H9 (cell line): ENCODE results near the gene CENPB. TPM values are rescaled to one million over a fixed set of nuclear protein-coding genes. Genes with fewer than 3 reads are reported as not detected.
A peak's percentile ranks its signal among the peaks of the same experiment; 100 is the strongest.

Experiments
- DNase-seq: peaks from one replicate; pipeline ENCODE4 v3.0.0-alpha.2; 2017
- H2AFZ ChIP-seq: one replicate; pipeline ENCODE4 v1.6.1; 2013; ENCODE audit warnings: mild to moderate bottlenecking, low read length, control low read depth, moderate library complexity
- H2AK5ac ChIP-seq: 2 replicates; pipeline ENCODE4 v1.6.1; 2013; ENCODE audit warnings: low read length, control low read depth, mixed read lengths; ENCODE audit not compliant: insufficient read length
- H2BK120ac ChIP-seq: one replicate; pipeline ENCODE4 v1.6.1; 2013; ENCODE audit warnings: low read depth, mild to moderate bottlenecking, low read length, control low read depth, inconsistent platforms; ENCODE audit not compliant: poor library complexity, severe bottlenecking
- H2BK12ac ChIP-seq: 2 replicates; pipeline ENCODE4 v1.6.1; 2013; ENCODE audit warnings: low read length, control low read depth, mixed read lengths, low read depth; ENCODE audit not compliant: insufficient read length
- H2BK15ac ChIP-seq: 2 replicates; pipeline ENCODE4 v1.6.1; 2013; ENCODE audit warnings: low read depth, low read length, control low read depth
- H2BK20ac ChIP-seq: one replicate; pipeline ENCODE4 v1.6.1; 2013; ENCODE audit warnings: low read depth, mild to moderate bottlenecking, low read length, control low read depth, inconsistent platforms; ENCODE audit not compliant: poor library complexity, severe bottlenecking
- H2BK5ac ChIP-seq: 2 replicates; pipeline ENCODE4 v1.6.1; 2013; ENCODE audit warnings: low read length, control low read depth, mixed read lengths; ENCODE audit not compliant: insufficient read length
- H3K14ac ChIP-seq: 2 replicates; pipeline ENCODE4 v1.6.1; 2013; ENCODE audit warnings: low read length, control low read depth; ENCODE audit not compliant: insufficient read depth
- H3K18ac ChIP-seq: 2 replicates; pipeline ENCODE4 v1.6.1; 2013; ENCODE audit warnings: low read depth, mild to moderate bottlenecking, mixed read lengths, low read length, control low read depth; ENCODE audit not compliant: insufficient read length
- H3K23ac ChIP-seq: 2 replicates; pipeline ENCODE4 v1.6.1; 2013; ENCODE audit warnings: low read length, control low read depth, mixed read lengths, low read depth; ENCODE audit not compliant: insufficient read length
- H3K23me2 ChIP-seq: 2 replicates; pipeline ENCODE4 v1.6.1; 2013; ENCODE audit warnings: low read depth, mild to moderate bottlenecking, mixed read lengths, low read length, control low read depth; ENCODE audit not compliant: insufficient read length, poor library complexity, severe bottlenecking
- H3K27ac ChIP-seq: 2 replicates; pipeline ENCODE4 v1.5.1; 2013; ENCODE audit warnings: low read length, control low read depth, mixed read lengths, low read depth; ENCODE audit not compliant: insufficient read length
- H3K27me3 ChIP-seq: 2 replicates; pipeline ENCODE4 v1.6.1; 2013; ENCODE audit warnings: low read length, control low read depth, inconsistent platforms; ENCODE audit not compliant: insufficient read depth
- H3K4ac ChIP-seq: 2 replicates; pipeline ENCODE4 v1.6.1; 2013; ENCODE audit warnings: low read depth, mild to moderate bottlenecking, control low read depth, inconsistent platforms, low read length, moderate library complexity
- H3K4me1 ChIP-seq: 2 replicates; pipeline ENCODE4 v1.6.1; 2013; ENCODE audit warnings: low read length, control low read depth, inconsistent platforms; ENCODE audit not compliant: insufficient read depth
- H3K4me2 ChIP-seq: 2 replicates; pipeline ENCODE4 v1.6.1; 2013; ENCODE audit warnings: low read length, control low read depth, mixed read lengths; ENCODE audit not compliant: insufficient read length, insufficient read depth
- H3K56ac ChIP-seq: 2 replicates; pipeline ENCODE4 v1.6.1; 2013; ENCODE audit warnings: low read depth, mild to moderate bottlenecking, mixed read lengths, low read length, control low read depth; ENCODE audit not compliant: insufficient read length
- H3K79me1 ChIP-seq: 2 replicates; pipeline ENCODE4 v1.6.1; 2013; ENCODE audit warnings: low read depth, mild to moderate bottlenecking, moderate library complexity, low read length, control low read depth, inconsistent platforms; ENCODE audit not compliant: insufficient read depth, poor library complexity, severe bottlenecking
- H3K79me2 ChIP-seq: 2 replicates; pipeline ENCODE4 v1.6.1; 2013; ENCODE audit warnings: low read length, control low read depth, inconsistent platforms; ENCODE audit not compliant: insufficient read depth
- H3K9ac ChIP-seq: 2 replicates; pipeline ENCODE4 v1.6.1; 2013; ENCODE audit warnings: low read length, control low read depth, mixed read lengths; ENCODE audit not compliant: insufficient read length; ENCODE audit errors: extremely low read depth
- H3K9me3 ChIP-seq: one replicate; pipeline ENCODE4 v1.6.1; 2013; ENCODE audit warnings: low read depth, low read length, inconsistent platforms; ENCODE audit not compliant: control insufficient read depth
- H3T11ph ChIP-seq: one replicate; pipeline ENCODE4 v1.6.1; 2013; ENCODE audit warnings: mild to moderate bottlenecking, low read length, control low read depth, inconsistent platforms
- H4K20me1 ChIP-seq: one replicate; pipeline ENCODE4 v1.6.1; 2013; ENCODE audit not compliant: control insufficient read depth, insufficient read length, insufficient read depth
- H4K5ac ChIP-seq: 2 replicates; pipeline ENCODE4 v1.6.1; 2013; ENCODE audit warnings: low read depth, mild to moderate bottlenecking, mixed read lengths, low read length, control low read depth; ENCODE audit not compliant: insufficient read length
- H4K8ac ChIP-seq: replicated peaks from 2 replicates; pipeline ENCODE4 v1.6.1; 2013; ENCODE audit warnings: low read length, control low read depth, mixed read lengths, low read depth; ENCODE audit not compliant: insufficient read length
- H4K91ac ChIP-seq: 2 replicates; pipeline ENCODE4 v1.6.1; 2013; ENCODE audit warnings: low read depth, mild to moderate bottlenecking, moderate library complexity, mixed read lengths, low read length, control low read depth; ENCODE audit not compliant: insufficient read length
- H3K27ac Mint-ChIP-seq, 3 experiments: 2 replicates in 2 of 3; 3 replicates in 1 of 3; pipeline ENCODE4 v1.8.0; 2020 to 2021; ENCODE audit warnings: mixed read lengths in 3 of 3, mild to moderate bottlenecking in 1 of 3, moderate library complexity in 1 of 3
- H3K27me3 Mint-ChIP-seq: 2 replicates; pipeline ENCODE4 v1.8.0; 2021; ENCODE audit warnings: low read depth, mild to moderate bottlenecking, moderate library complexity, mixed read lengths
- H3K36me3 Mint-ChIP-seq, 3 experiments: 2 replicates in 2 of 3; 3 replicates in 1 of 3; pipeline ENCODE4 v1.8.0; 2020 to 2021; ENCODE audit warnings: low read depth in 3 of 3, mixed read lengths in 3 of 3; ENCODE audit not compliant: insufficient read depth in 1 of 3
- H3K4me1 Mint-ChIP-seq, 2 experiments: 2 replicates each; pipeline ENCODE4 v1.8.0; 2020; ENCODE audit warnings: mixed read lengths in 2 of 2
- H3K4me3 Mint-ChIP-seq, 2 experiments: 2 replicates in 1 of 2; 3 replicates in 1 of 2; pipeline ENCODE4 v1.8.0; 2020 to 2021; ENCODE audit warnings: mild to moderate bottlenecking in 2 of 2, mixed read lengths in 2 of 2, moderate library complexity in 1 of 2
- H3K9me3 Mint-ChIP-seq, 2 experiments: 2 replicates in 1 of 2; 3 replicates in 1 of 2; pipeline ENCODE4 v1.8.0; 2020; ENCODE audit warnings: mild to moderate bottlenecking in 2 of 2, mixed read lengths in 2 of 2, moderate library complexity in 1 of 2
- WGBS: extraction: QIAGEN DNeasy Blood & Tissue Kit; methylation state at CpG from one replicate; pipeline ENCODE4 v1.1.7; 2013; ENCODE audit warnings: missing lambda C conversion rate, low lambda C conversion rate, mixed read lengths; ENCODE audit not compliant: insufficient read length; ENCODE audit errors: extremely low coverage; 5-methylcytosine and 5-hydroxymethylcytosine counted together
- total RNA-seq: library from RNA; stranded (reverse); gene quantifications from 2 replicates; pipeline ENCODE4 v1.2.1, GENCODE V29; 2021
- TF ChIP-seq, protein P1 (sequence below): fragments of 200-600 bp; sonication (generic); conservative IDR thresholded peaks from 3 replicates; pipeline ENCODE4 v1.8.0; 2021; ENCODE audit warnings: antibody characterized with exemption, mild to moderate bottlenecking

Gene CENPB
- total RNA-seq, 1 experiment from 2014 or later: 63.1 TPM

DNA sequence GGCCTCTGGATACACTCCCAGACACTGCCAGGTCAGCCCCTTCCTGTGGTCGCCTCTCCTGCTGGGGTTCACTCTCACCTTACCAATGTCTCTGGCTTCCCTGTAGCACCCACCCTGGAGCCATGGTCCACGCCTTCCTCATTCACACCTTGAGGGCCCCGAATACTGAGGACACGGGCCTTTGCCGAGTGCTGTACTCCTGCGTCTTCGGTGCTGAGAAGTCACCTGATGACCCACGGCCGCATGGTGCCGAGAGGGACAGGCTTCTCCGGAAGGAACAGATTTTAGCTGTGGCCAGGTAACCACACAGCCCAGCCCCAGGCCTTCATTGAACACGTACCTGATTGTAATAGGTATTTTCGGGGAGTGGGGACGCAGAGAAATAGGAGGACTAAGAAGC, 35.5 kb upstream of the CENPB start:
- no peaks in the 10 kb centered on the region for H4K20me1 ChIP-seq

More for the DNA sequence above, 35.5 kb upstream of the CENPB start:
- H4K91ac ChIP-seq: no peak overlapping the region
- no peak overlapping the region for H3K23ac ChIP-seq
- no peak overlapping the region for H4K5ac ChIP-seq
- H3K9me3 Mint-ChIP-seq: no peaks in the 10 kb centered on the region; a peak in 1 of 5 replicates
- H2BK15ac ChIP-seq: 0 out of 2 replicates have a peak overlapping the region, but pooled peaks have one; percentile 19
- H2BK20ac ChIP-seq: no peak overlapping the region
- H3K56ac ChIP-seq: no peak overlapping the region
- no CpG with 5 or more reads among the region's 14 CpGs for WGBS
- DNase-seq: no peak
- H3K4me3 Mint-ChIP-seq: peak overlapping the region; percentile 82 to 85; a peak in 4 of 5 replicates
- H3K9me3 ChIP-seq: no peaks in the 10 kb centered on the region
- H2AK5ac ChIP-seq: no peak overlapping the region
- H3T11ph ChIP-seq: no peak overlapping the region
- no peak overlapping the region for H3K4me2 ChIP-seq
- H3K27ac Mint-ChIP-seq: peak overlapping the region in 1 of 3 experiments; percentile 94; a peak in 1 of 7 replicates
- no peak overlapping the region for H2BK120ac ChIP-seq
- H3K9ac ChIP-seq: no peak overlapping the region
- H3K27me3 Mint-ChIP-seq: no peaks in the 10 kb centered on the region
- H3K18ac ChIP-seq: no peak overlapping the region
- no peaks in the 10 kb centered on the region for H3K23me2 ChIP-seq
- H2BK12ac ChIP-seq: no peak overlapping the region
- H2AFZ ChIP-seq: no peak overlapping the region
- no peaks in the 10 kb centered on the region for H3K79me1 ChIP-seq
- TF ChIP-seq, protein P1, sequence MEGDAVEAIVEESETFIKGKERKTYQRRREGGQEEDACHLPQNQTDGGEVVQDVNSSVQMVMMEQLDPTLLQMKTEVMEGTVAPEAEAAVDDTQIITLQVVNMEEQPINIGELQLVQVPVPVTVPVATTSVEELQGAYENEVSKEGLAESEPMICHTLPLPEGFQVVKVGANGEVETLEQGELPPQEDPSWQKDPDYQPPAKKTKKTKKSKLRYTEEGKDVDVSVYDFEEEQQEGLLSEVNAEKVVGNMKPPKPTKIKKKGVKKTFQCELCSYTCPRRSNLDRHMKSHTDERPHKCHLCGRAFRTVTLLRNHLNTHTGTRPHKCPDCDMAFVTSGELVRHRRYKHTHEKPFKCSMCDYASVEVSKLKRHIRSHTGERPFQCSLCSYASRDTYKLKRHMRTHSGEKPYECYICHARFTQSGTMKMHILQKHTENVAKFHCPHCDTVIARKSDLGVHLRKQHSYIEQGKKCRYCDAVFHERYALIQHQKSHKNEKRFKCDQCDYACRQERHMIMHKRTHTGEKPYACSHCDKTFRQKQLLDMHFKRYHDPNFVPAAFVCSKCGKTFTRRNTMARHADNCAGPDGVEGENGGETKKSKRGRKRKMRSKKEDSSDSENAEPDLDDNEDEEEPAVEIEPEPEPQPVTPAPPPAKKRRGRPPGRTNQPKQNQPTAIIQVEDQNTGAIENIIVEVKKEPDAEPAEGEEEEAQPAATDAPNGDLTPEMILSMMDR: no peak
- H3K36me3 Mint-ChIP-seq: peaks cover 0 to 2% (median 0%) of the 10 kb centered on the region in 3 experiments; a peak in 2 of 7 replicates
- no peak overlapping the region for H3K4ac ChIP-seq
- H3K27ac ChIP-seq: no peak overlapping the region
- H3K14ac ChIP-seq: no peak overlapping the region
- peaks cover 12 to 19% of the 10 kb centered on the region in 2 experiments for H3K4me1 Mint-ChIP-seq
- H2BK5ac ChIP-seq: no peak overlapping the region
- no peaks in the 10 kb centered on the region for H3K4me1 ChIP-seq
- no peaks in the 10 kb centered on the region for H3K27me3 ChIP-seq
- H4K8ac ChIP-seq: no peak overlapping the region
- no peaks in the 10 kb centered on the region for H3K79me2 ChIP-seq
